Measurements from ENCODE around the gene OR6C70. TPM values are rescaled to one million over a fixed set of nuclear protein-coding genes. Genes with fewer than 3 reads are reported as not detected.
A peak's percentile ranks its signal among the peaks of the same experiment; 100 is the strongest.
"Not testable (repeated sequence)": the region's sequence is repeated elsewhere in the genome, so short reads cannot be mapped to it uniquely, and the experiment has no call there.

Gene OR6C70
- total RNA-seq = not detected in 2 replicates

- DNase-seq (ENCODE audit: low read depth) = no peak
These were observed at the start of gene OR6C70 for GRCh38 chr12:55470088-55470829. Gene OR6C70 (minus strand): TSS chr12:55470138. CDS start chr12:55470138, 0 bp downstream.

- no peak for DNase-seq (ENCODE audit: low read depth)
These were observed 46.5 kb upstream of the OR6C70 start for GRCh38 chr12:55516391-55516790.

- DNase-seq (ENCODE audit: low read depth) = no peak
These were observed 45.8 kb upstream of the OR6C70 start for GRCh38 chr12:55515696-55516095.

DNA sequence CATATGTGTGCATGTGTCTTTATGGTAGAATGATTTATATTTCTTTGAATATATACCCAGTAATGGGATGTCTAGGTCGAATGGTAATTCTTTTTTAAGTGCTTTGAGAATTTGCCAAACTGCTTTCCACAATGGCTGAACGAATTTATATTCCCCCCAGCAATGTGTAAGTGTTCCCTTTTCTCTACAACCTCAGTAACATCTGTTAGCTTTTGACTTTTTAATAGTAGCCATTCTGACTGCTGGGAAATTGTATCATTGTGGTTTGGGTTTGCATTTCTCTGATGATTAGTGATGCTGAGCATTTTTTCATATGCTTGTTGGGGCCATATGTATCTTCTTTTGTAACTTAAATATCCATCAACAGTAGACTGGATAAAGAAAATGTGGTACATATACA lies 31.7 kb upstream of the OR6C70 start:
- DNase-seq (ENCODE audit: low read depth) = no peak

- DNase-seq (ENCODE audit: low read depth) = no peak
These were observed 29.9 kb upstream of the OR6C70 start for GRCh38 chr12:55499810-55500252.

- DNase-seq (ENCODE audit: low read depth) = no peak
These were observed 29.3 kb upstream of the OR6C70 start for GRCh38 chr12:55499231-55499630.

GRCh38 chr12:55495490-55495889 lies 25.6 kb upstream of the OR6C70 start:
- DNase-seq (ENCODE audit: low read depth) = no peak

- no peak for DNase-seq (ENCODE audit: low read depth)
These were observed 22.1 kb upstream of the OR6C70 start, which contains the start of gene OR6C68 for GRCh38 chr12:55492078-55492477. Gene OR6C68 (plus strand): TSS chr12:55492378. CDS start chr12:55492378, 0 bp downstream.

DNA sequence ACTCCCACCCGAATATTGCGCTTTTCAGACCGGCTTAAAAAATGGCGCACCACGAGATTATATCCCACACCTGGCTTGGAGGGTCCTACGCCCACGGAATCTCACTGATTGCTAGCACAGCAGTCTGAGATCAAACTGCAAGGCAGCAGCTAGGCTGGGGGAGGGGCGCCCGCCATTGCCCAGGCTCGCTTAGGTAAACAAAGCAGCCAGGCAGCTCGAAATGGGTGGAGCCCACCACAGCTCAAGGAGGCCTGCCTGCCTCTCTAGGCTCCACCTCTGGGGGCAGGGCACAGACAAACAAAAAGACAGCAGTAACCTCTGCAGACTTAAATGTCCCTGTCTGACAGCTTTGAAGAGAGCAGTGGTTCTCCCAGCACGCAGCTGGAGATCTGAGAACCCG lies 14.3 kb upstream of the OR6C70 start:
- not testable (repeated sequence) for DNase-seq (ENCODE audit: low read depth)

DNA sequence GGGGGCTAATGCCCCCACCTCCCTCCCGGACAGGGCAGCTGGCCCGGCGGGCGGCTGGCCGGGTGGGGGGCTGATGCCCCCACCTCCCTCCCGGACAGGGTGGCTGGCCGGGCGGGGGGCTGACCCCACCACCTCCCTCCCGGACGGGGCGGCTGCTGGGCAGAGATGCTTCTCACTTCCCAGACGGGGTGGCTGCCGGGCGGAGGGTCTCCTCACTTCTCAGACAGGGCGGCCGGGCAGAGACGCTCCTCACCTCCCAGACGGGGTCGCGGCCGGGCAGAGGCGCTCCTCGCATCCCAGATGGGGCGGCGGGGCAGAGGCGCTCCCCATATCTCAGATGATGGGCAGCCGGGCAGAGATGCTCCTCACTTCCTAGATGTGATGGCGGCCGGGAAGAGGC lies 9.2 kb upstream of the OR6C70 start:
- DNase-seq (ENCODE audit: low read depth) = not testable (repeated sequence)

DNA sequence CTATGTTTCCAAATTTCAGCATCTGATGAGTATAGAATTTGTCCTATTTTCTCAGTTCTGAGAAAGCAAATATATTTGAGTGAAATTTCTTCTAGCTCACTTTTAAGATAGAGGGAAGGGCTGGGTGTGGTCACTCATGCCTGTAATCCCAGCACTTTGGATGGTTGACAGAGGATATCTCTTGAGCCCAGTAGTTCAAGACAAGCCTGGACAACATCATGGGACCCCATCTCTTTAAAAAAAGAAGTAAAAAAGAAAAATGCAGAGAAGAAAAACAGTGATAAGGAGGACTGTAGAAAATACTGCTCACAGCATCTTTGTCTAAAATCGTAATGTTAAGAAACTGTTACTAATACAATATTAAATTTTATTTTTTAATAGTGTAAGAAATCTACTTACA lies 2.3 kb upstream of the OR6C70 start:
- DNase-seq (ENCODE audit: low read depth) = no peak

DNA sequence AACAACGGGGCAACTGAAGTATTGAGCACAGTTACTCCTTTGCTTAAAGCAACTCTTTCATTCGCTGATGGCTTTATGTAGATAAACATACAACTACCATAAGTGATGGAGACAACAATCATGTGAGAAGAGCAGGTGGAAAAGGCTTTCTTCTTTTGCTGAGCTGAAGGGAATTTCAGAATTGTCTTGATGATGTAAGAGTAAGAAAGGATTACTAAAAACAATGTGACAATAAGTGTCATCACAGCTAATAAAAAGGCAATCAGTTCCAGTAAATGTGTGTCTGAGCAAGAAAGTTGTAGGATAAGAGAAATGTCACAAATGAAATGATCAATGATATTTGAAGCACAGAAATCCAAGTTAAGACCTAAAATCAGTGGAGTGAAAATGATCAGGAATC lies 647 bp downstream of the OR6C70 start:
- no peak for DNase-seq (ENCODE audit: low read depth)

- no peak for DNase-seq (ENCODE audit: low read depth)
These were observed 2.1 kb downstream of the OR6C70 start for GRCh38 chr12:55467836-55468235.

DNA sequence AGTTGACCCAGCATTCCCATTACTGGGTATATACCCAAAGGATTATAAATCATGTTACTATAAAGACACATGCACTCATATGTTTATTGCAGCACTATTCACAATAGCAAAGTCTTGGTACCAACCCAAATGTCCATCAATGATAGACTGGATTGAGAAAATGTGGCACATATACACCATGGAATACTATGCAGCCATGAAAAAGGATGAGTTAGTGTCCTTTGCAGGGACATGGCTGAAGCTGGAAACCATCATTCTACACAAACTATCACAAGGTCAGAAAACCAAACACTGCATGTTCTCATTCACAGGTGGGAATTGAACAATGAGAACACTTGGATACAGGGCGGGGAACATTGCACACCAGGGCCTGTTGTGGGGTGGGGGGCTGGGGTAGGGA lies 5.0 kb downstream of the OR6C70 start:
- not testable (repeated sequence) for DNase-seq (ENCODE audit: low read depth)

DNA sequence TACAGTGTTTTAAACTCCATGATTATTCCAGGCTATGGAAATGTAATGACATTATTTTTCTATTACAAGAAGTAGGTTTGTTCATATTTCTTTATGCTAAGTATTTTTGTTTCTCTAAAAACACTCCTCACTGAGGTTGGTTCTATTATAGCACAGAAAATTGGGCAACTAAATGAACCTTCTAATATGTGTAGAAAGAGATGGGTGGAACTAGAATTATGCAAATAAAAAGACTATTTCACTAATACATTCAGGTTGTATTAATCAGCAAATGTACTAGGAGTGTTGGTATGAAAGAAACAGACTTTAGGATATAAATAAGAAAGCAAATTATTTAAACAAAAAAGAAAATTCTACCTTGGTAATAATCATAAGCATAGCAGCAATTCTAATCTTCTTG lies 21.1 kb downstream of the OR6C70 start:
- DNase-seq (ENCODE audit: low read depth) = no peak

DNA sequence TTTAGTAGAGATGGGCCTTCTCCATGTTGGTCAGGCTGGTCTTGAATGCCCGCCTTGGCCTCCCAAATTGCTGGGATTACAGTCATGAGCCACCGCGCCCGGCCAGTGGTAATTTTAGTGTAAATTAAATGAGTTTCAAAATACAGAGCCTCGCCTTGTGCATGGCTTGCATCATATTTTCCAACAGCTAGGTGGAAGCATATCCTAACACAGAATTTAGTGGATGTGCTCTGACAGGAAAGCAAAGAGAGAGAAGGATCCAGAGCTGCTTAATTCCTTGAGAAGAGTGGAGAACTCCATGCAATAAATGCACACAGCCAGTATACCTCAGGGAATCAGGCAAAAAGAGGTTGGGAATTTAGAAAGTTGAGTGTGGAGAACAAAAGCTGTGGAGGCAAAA lies 23.6 kb downstream of the OR6C70 start:
- DNase-seq (ENCODE audit: low read depth) = no peak

DNA sequence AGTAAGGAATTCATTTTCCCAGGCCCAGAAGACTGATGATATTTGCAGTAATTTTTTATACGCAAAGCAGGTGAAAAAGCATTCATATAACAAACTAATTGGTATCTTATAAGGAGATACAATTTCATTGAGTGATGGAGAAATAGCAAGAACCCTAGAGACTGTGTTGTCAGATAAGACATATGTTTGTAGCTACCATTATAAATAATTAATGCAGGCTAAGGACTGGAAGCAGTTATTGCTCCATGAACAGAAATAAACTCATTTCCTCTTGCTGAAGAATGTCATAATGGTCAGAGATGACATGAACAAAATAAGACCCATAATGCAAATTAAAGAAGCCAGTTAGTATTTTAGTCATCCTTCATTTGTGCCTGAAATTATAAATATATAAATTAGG lies 24.6 kb downstream of the OR6C70 start:
- DNase-seq (ENCODE audit: low read depth) = no peak

DNA sequence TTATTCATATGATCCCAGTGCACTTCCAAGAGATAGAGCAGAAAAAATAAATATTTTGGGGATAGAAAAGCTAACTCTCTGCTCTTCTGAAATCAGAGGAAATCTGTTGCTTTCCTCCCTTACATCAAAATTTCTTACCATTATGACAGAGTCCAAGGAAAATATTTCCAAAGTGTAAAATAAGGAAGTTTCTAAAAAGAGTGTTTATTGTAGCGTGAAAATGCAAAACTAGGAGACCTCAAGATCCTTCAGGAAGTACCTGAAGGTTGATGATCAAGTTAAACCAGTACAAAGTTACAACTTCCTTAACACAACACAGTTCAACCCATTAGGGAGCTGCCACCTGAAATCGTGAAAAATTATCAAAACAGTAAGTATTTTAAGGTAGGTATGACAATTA lies 26.2 kb downstream of the OR6C70 start, which contains the start of gene OR6C2:
TSS of gene OR6C2 (plus strand) at position 301 of the 400 bp plus-strand sequence. CDS start 8,138 bp downstream, outside the sequence.
- DNase-seq (ENCODE audit: low read depth) = no peak

DNA sequence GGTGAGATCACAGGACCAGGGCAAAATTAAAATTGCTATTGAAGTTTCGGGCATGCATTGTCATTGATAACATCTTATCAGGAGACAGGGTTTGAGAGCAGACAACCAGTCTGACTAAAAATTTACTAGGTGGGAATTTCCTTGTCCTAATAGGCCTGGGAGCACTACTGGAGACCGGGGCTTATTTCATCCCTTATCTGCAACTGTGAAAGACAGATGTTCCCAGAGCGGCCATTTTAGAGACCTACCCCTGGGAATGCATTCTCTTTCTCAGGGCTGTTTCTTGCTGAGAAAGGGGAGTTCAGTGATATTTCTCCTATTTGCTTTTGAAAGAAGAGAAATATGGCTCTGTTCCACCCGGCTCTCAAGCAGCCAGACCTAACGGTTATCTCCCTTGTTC lies 28.7 kb downstream of the OR6C70 start:
- DNase-seq (ENCODE audit: low read depth) = not testable (repeated sequence)

DNA sequence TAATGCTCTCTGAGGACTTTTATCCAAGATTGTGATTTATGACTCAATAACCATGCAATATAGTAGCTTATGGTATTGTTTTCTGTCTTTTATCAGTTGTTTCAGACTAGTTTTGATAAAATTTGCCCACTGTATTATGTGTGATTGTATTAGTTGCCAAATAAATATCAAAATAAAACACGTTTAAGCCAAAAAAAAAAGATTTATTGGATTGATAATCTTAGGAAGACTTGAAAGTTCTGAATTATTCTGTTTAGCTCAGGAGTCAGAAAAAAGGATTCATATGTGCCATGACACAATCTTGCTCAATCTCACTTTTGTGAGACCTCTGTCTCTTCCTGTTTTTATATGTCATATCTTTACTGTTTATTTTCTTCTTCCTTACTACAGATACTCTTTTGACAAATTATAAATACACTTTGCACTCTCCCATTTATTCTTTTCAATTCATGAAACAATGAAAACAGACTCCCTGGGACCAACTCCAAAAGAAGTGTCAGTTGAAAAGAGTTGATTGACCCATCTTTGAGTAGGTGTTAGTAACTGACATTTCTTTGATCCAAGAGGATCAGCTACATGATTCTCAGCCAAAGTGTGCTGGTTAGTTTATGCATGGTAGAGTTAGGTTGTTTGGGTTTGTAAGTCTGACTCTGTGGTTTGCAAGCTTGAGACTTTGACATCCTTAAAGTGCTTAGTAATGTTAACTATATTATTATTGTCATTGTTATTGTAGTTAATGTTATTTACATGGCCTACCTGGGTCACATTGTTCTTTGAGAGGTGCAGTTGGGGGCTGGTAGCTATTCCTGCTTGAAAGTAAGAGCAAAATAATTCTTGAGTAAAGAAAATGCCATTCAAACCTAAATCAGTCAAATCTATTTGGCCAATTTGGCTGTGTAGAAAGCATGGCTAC lies 41.4 kb downstream of the OR6C70 start:
- no peak for DNase-seq (ENCODE audit: low read depth)

GRCh38 chr12:55425954-55426353 lies 44.0 kb downstream of the OR6C70 start, which contains the start of gene OR6C76:
Gene OR6C76 (plus strand): TSS chr12:55426254. CDS start chr12:55426254, 0 bp downstream.
- no peak for DNase-seq (ENCODE audit: low read depth)

GRCh38 chr12:55420307-55420962 lies 49.5 kb downstream of the OR6C70 start:
- DNase-seq (ENCODE audit: low read depth) = peak; percentile 5
